OCI-LY7 (cell line): ENCODE measurements around the gene RARA. TPM values are rescaled to one million over a fixed set of nuclear protein-coding genes. Genes with fewer than 3 reads are reported as not detected.

Experiments used
- BruUV-seq: library from RNA; stranded (reverse); fragments of 400-500 nt; replicated peaks from 2 replicates; lab custom pipeline; 2021; lab: Mats Ljungman, UMichigan
- CTCF ChIA-PET: fragments of 300-600 bp; sonication (Branson Sonifier 250); formaldehyde crosslinking; loops from one replicate; lab custom pipeline; 2022; ENCODE audit warnings: antibody characterized with exemption; ENCODE audit not compliant: unreplicated experiment; lab: Charles Lee
- POLR2A ChIA-PET: fragments of 300-600 bp; sonication (Branson Sonifier 250); formaldehyde crosslinking; loops from one replicate; lab custom pipeline; 2022; ENCODE audit warnings: antibody characterized with exemption; lab: Charles Lee
- DNase-seq: peaks from one replicate; pipeline ENCODE4 v3.0.0-alpha.2; 2015; ENCODE audit warnings: low spot score
- H2AFZ ChIP-seq: fragments of 200-600 bp; sonication (generic), shearing (Covaris generic); 2 replicates; pipeline ENCODE4 v1.6.1; 2014; ENCODE audit warnings: mild to moderate bottlenecking, antibody characterized with exemption, low read length, moderate library complexity
- H3K27ac ChIP-seq: fragments of 200-600 bp; sonication (generic); 2 replicates; pipeline ENCODE4 v1.5.1; 2014; ENCODE audit warnings: mixed run types, low read depth, mild to moderate bottlenecking, moderate library complexity, low read length, inconsistent platforms; ENCODE audit not compliant: poor library complexity, severe bottlenecking
- H3K36me3 ChIP-seq: fragments of 200-600 bp; sonication (generic); 2 replicates; pipeline ENCODE4 v1.6.1; 2014; ENCODE audit warnings: mild to moderate bottlenecking, antibody characterized with exemption, low read length, moderate library complexity, mixed read lengths; ENCODE audit not compliant: insufficient read depth
- H3K4me1 ChIP-seq: fragments of 200-600 bp; sonication (generic); 2 replicates; pipeline ENCODE4 v1.5.1; 2014; ENCODE audit warnings: mild to moderate bottlenecking, low read length; ENCODE audit not compliant: insufficient read depth, poor library complexity, severe bottlenecking
- H3K4me2 ChIP-seq: fragments of 200-600 bp; sonication (generic); 2 replicates; pipeline ENCODE4 v1.6.1; 2014; ENCODE audit warnings: mild to moderate bottlenecking, low read length
- H3K4me3 ChIP-seq: fragments of 200-600 bp; sonication (generic); 2 replicates; pipeline ENCODE4 v1.5.1; 2014; ENCODE audit warnings: mild to moderate bottlenecking, low read depth, low read length; ENCODE audit not compliant: poor library complexity, severe bottlenecking
- H3K79me2 ChIP-seq: fragments of 200-600 bp; sonication (generic); 2 replicates; pipeline ENCODE4 v1.6.1; 2016; ENCODE audit warnings: low read depth, mild to moderate bottlenecking, low read length, moderate library complexity, mixed read lengths; ENCODE audit not compliant: insufficient read depth
- H3K9me2 ChIP-seq: fragments of 200-600 bp; sonication (generic); 2 replicates; pipeline ENCODE4 v1.6.1; 2016; ENCODE audit warnings: mild to moderate bottlenecking, low read length, mixed read lengths; ENCODE audit not compliant: insufficient read depth
- H3K9me3 ChIP-seq: fragments of 200-600 bp; sonication (generic); 2 replicates; pipeline ENCODE4 v1.6.1; 2014; ENCODE audit warnings: mild to moderate bottlenecking, mixed run types, low read length, mixed read lengths
- H4K20me1 ChIP-seq: fragments of 200-600 bp; sonication (generic); 2 replicates; pipeline ENCODE4 v1.6.1; 2014; ENCODE audit warnings: mild to moderate bottlenecking, antibody characterized with exemption, low read length, moderate library complexity, mixed read lengths; ENCODE audit not compliant: insufficient read depth
- CTCF ChIP-seq: fragments of 200-600 bp; sonication (generic); conservative IDR thresholded peaks from 2 replicates; pipeline ENCODE4 v1.5.1; 2014; ENCODE audit warnings: mild to moderate bottlenecking, antibody characterized with exemption, low read length, moderate library complexity, mixed read lengths
- EZH2phosphoT487 ChIP-seq: fragments of 200-600 bp; sonication (generic); IDR thresholded peaks from 2 replicates; pipeline ENCODE4 v1.6.1; 2018; ENCODE audit warnings: low read depth, borderline replicate concordance, mild to moderate bottlenecking, mixed run types, antibody characterized with exemption, low read length, moderate library complexity, mixed read lengths
- intact Hi-C: fragments of 100-400 bp; cut with micrococcal nuclease; formaldehyde crosslinking; loops from one replicate; pipeline ENCODE4 v1.10.0; 2022; ENCODE audit not compliant: unreplicated experiment
- total RNA-seq, 2 experiments: library from RNA; depleted of rRNA in 1 of 2; stranded (reverse); fragments of >200 nt in 1 of 2; shearing (Covaris generic) in 1 of 2; gene quantifications; 2 replicates each; pipeline ENCODE4 v1.2.3, GENCODE V29; 2014 to 2022

RARA gene
- total RNA-seq, 2 experiments from 2014 or later: 3.1 to 8.6 TPM

- ChIA-PET POLR2A (no interaction called here), CTCF (no interaction called here)
- H4K20me1 ChIP-seq: no peaks in the 10 kb centered on the region; the same call in 1 of the 2 replicates
- no peak overlapping the region for H3K27ac ChIP-seq
- TF ChIP-seq EZH2phosphoT487 (no peak), CTCF (no peak)
- no peak overlapping the region for H3K4me3 ChIP-seq
- H3K9me2 ChIP-seq: no peaks in the 10 kb centered on the region
- no peak overlapping the region for H3K4me2 ChIP-seq
- no peaks in the 10 kb centered on the region for H3K4me1 ChIP-seq
- H2AFZ ChIP-seq: no peak overlapping the region
- peaks cover 48% of the 10 kb centered on the region for H3K36me3 ChIP-seq
- BruUV-seq: no TSS peak
- DNase-seq: no peak
- H3K79me2 ChIP-seq: no peaks in the 10 kb centered on the region
- intact Hi-C loops: no loop called here
- no peaks in the 10 kb centered on the region for H3K9me3 ChIP-seq
Measured at GRCh38 chr17:40265337-40265736, 43.6 kb upstream of the RARA start.

GRCh38 chr17:40266882-40267281 lies 42.1 kb upstream of the RARA start:
- H3K36me3 ChIP-seq: peaks cover 41% of the 10 kb centered on the region

More at GRCh38 chr17:40266882-40267281, 42.1 kb upstream of the RARA start:
- Histone ChIP-seq H3K4me1 (no peaks in the 10 kb centered on the region), H3K4me2 (no peak overlapping the region), H4K20me1 (no peaks in the 10 kb centered on the region), H3K27ac (no peak overlapping the region), H2AFZ (no peak overlapping the region), H3K9me2 (no peaks in the 10 kb centered on the region), H3K9me3 (no peaks in the 10 kb centered on the region), H3K4me3 (no peak overlapping the region), H3K79me2 (no peaks in the 10 kb centered on the region)
- intact Hi-C loops: no loop called here
- CTCF ChIA-PET: no interaction called here
- POLR2A ChIA-PET: interaction anchor here (0.7 to 0.8 kb wide), 2 partner anchors 22 to 28 kb away, joined by 3 to 4 read pairs; no protein-coding TSS in a partner anchor
- no TSS peak for BruUV-seq
- TF ChIP-seq CTCF (no peak), EZH2phosphoT487 (no peak)
- no peak for DNase-seq
